ENCODE data around the gene LMF2.

LMF2 gene

DNA sequence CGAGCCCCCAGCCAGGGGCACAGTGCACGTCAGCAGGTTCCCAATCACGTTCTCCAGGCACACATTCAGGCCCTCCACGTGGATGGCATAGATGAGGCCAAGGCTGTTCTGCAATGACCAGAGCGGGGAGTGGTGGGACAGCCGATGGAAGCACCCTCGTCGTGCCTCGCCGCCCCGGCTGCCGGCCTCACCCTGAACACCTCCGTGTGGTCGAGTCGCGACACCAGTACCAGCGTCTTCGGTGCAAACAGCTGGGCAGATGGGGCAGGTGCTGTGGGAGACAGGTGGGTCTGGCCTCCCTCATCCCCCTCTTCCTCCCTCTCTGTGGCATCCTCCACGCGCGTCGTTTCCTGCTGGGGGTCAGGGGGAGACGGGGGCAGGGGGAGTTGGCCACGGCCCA is 40.2 kb downstream of the LMF2 start:
- Histone ChIP-seq H3K27ac (ENCODE audit: low read length) (no peak overlapping the region), H4K20me1 (ENCODE audit: insufficient read depth, low read length) (peaks cover 14% of the 10 kb centered on the region), H3K4me1 (ENCODE audit: low read length) (peaks cover 33% of the 10 kb centered on the region), H2AFZ (ENCODE audit: low read depth, low read length) (no peak overlapping the region), H3K36me3 (replicated peaks; ENCODE audit: low read depth, low read length) (peaks cover 3% of the 10 kb centered on the region), H3K79me2 (ENCODE audit: low read length) (peaks cover 34% of the 10 kb centered on the region), H3K27me3 (ENCODE audit: low read depth, low read length) (no peaks in the 10 kb centered on the region), H3K4me2 (ENCODE audit: low read length) (no peak overlapping the region), H3K9me3 (ENCODE audit: insufficient read depth, low read length) (no peaks in the 10 kb centered on the region), H3K9ac (ENCODE audit: low read length) (no peak overlapping the region), H3K4me3 (ENCODE audit: low read length) (no peak overlapping the region)
- no peak for TF ChIP-seq EZH2phosphoT487 (IDR thresholded peaks at IDR 0.05; ENCODE audit: low read depth)
- TF ChIP-seq, protein P1, sequence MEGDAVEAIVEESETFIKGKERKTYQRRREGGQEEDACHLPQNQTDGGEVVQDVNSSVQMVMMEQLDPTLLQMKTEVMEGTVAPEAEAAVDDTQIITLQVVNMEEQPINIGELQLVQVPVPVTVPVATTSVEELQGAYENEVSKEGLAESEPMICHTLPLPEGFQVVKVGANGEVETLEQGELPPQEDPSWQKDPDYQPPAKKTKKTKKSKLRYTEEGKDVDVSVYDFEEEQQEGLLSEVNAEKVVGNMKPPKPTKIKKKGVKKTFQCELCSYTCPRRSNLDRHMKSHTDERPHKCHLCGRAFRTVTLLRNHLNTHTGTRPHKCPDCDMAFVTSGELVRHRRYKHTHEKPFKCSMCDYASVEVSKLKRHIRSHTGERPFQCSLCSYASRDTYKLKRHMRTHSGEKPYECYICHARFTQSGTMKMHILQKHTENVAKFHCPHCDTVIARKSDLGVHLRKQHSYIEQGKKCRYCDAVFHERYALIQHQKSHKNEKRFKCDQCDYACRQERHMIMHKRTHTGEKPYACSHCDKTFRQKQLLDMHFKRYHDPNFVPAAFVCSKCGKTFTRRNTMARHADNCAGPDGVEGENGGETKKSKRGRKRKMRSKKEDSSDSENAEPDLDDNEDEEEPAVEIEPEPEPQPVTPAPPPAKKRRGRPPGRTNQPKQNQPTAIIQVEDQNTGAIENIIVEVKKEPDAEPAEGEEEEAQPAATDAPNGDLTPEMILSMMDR (IDR thresholded peaks at IDR 0.05; ENCODE audit: low read depth, low read length): no peak

DNA sequence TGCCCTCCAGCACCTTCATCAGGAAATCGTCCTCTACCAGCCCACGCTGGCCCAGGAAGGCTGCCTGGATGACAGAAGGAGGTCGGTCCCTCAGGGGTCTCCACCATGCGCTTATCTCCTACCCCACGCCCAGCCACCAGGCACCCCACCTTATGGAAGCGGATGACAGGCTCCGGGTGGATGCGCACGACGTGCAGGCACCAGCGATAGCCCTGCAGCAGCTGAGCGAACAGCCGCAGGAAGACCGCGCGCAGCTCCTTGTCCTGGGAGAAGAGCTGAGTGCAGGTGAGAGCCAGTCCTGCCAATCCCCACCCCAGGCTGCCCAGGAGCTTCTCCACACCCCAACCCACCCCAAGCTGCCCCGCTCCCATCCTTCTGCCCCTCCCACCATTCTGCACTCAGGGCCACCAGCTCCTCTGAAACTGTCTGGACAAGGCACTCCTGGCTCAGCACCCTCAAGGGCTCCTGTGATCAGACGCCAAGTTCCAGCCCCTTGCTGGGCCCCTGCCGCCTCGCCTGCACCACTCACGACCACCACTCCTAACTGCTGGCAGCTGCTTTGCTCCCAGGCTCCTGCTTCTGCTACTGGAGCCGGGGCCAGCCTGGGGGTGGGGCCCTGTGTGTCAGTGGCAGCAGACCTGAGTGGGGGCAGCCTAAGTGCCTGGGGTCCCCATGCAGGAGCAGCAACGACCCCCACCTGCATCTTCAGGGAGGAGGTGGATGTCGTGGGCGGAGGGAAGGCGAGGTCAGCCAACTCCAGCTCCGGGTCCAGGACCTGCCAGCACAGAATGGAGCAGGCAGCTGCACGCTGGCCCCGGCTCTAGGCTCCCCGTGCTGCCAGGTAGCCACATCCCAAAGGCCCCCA is 42.2 kb downstream of the LMF2 start:
- Histone ChIP-seq H4K20me1 (ENCODE audit: insufficient read depth, low read length) (peaks cover 11% of the 10 kb centered on the region), H3K4me1 (ENCODE audit: low read length) (peaks cover 25% of the 10 kb centered on the region), H3K4me2 (ENCODE audit: low read length) (no peak overlapping the region), H2AFZ (ENCODE audit: low read depth, low read length) (no peak overlapping the region), H3K27ac (ENCODE audit: low read length) (no peak overlapping the region), H3K27me3 (ENCODE audit: low read depth, low read length) (no peaks in the 10 kb centered on the region), H3K36me3 (replicated peaks; ENCODE audit: low read depth, low read length) (peaks cover 3% of the 10 kb centered on the region), H3K9me3 (ENCODE audit: insufficient read depth, low read length) (no peaks in the 10 kb centered on the region), H3K79me2 (ENCODE audit: low read length) (peaks cover 14% of the 10 kb centered on the region), H3K4me3 (ENCODE audit: low read length) (no peak overlapping the region), H3K9ac (ENCODE audit: low read length) (no peak overlapping the region)
- TF ChIP-seq EZH2phosphoT487 (IDR thresholded peaks at IDR 0.05; ENCODE audit: low read depth): no peak
- TF ChIP-seq, protein P1 (IDR thresholded peaks at IDR 0.05; ENCODE audit: low read depth, low read length): no peak

DNA sequence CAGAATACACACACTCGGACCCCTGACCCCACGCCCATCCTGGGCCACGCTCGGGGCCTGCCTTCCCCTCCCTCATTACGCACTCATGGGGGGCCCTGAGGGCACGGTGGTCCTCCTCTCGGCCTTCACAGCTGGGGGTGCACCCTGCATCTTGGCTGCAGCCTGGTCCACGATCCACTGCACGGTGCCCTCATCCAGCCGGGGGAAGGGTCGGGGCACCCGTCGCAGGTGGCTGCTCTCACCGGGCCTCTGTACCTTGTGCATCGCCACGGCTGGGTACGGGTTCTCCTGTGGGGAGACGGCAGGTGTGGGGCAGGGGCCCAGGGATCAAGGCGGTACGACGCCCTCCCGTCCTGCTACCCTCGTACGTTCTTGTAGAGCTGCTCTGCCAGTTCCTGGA is 43.1 kb downstream of the LMF2 start:
- H3K4me1 ChIP-seq (ENCODE audit: low read length): peaks cover 16% of the 10 kb centered on the region
- peaks cover 3% of the 10 kb centered on the region for H3K36me3 ChIP-seq (replicated peaks; ENCODE audit: low read depth, low read length)
- no peak for TF ChIP-seq EZH2phosphoT487 (IDR thresholded peaks at IDR 0.05; ENCODE audit: low read depth)
- TF ChIP-seq, protein P1 (IDR thresholded peaks at IDR 0.05; ENCODE audit: low read depth, low read length): no peak
- no peak overlapping the region for H3K9ac ChIP-seq (ENCODE audit: low read length)
- no peak overlapping the region for H3K4me2 ChIP-seq (ENCODE audit: low read length)
- H3K9me3 ChIP-seq (ENCODE audit: insufficient read depth, low read length): no peaks in the 10 kb centered on the region
- peaks cover 8% of the 10 kb centered on the region for H4K20me1 ChIP-seq (ENCODE audit: insufficient read depth, low read length)
- H2AFZ ChIP-seq (ENCODE audit: low read depth, low read length): no peak overlapping the region
- H3K27ac ChIP-seq (ENCODE audit: low read length): no peak overlapping the region
- peaks cover 11% of the 10 kb centered on the region for H3K79me2 ChIP-seq (ENCODE audit: low read length)
- H3K27me3 ChIP-seq (ENCODE audit: low read depth, low read length): no peaks in the 10 kb centered on the region
- no peak overlapping the region for H3K4me3 ChIP-seq (ENCODE audit: low read length)

DNA sequence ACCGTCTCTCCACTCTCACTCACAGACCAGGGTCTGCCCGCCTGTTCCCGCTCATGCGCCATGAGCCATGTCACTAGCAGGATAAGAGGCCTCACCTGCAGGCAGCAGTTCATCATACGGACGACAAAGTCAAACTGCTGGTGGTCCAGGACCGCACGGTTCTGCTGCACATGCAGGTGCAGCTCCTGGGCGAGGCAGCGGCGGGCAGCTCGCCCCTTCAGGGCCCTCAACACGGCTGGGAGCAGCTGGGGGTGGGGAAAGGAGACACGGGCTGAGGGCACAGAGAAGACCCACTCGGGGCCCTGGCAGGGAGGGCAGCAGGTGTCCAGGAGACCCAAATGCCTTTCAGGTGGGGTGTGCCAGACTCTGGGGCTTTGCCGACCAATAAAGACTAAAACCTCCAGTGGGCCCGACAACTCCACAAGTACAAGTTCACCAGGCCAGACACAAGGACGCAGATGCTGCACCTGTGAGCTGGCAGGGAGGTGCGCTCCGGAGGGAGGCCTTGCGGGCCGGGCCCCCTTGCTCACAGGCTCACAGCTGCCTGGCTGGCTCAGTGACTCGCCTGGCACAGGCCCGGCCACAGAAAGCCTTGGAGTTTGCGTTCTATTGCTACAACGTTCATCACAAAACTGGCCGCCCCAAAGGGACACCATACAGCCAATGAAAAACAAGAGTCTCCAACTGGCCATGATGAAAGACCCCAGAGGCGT is 44.2 kb downstream of the LMF2 start:
- no peak overlapping the region for H3K4me2 ChIP-seq (ENCODE audit: low read length)
- peaks cover 3% of the 10 kb centered on the region for H3K36me3 ChIP-seq (replicated peaks; ENCODE audit: low read depth, low read length)
- no peak for TF ChIP-seq EZH2phosphoT487 (IDR thresholded peaks at IDR 0.05; ENCODE audit: low read depth)
- TF ChIP-seq, protein P1 (IDR thresholded peaks at IDR 0.05; ENCODE audit: low read depth, low read length): no peak
- peaks cover 9% of the 10 kb centered on the region; the same call in 1 of the 2 replicates for H3K4me1 ChIP-seq (ENCODE audit: low read length)
- no peaks in the 10 kb centered on the region for H3K27me3 ChIP-seq (ENCODE audit: low read depth, low read length)
- no peak overlapping the region for H2AFZ ChIP-seq (ENCODE audit: low read depth, low read length)
- no peaks in the 10 kb centered on the region for H3K79me2 ChIP-seq (ENCODE audit: low read length)
- peak overlapping the region; percentile 28; the same call in 1 of the 2 replicates for H3K27ac ChIP-seq (ENCODE audit: low read length)
- H3K9me3 ChIP-seq (ENCODE audit: insufficient read depth, low read length): no peaks in the 10 kb centered on the region
- H3K9ac ChIP-seq (ENCODE audit: low read length): no peak overlapping the region
- H3K4me3 ChIP-seq (ENCODE audit: low read length): no peak overlapping the region
- H4K20me1 ChIP-seq (ENCODE audit: insufficient read depth, low read length): no peaks in the 10 kb centered on the region; the same call in 1 of the 2 replicates
